Hepatocyte (in vitro differentiated cells): ENCODE measurements around the gene SPINK7. TPM values are rescaled to one million over a fixed set of nuclear protein-coding genes. Genes with fewer than 3 reads are reported as not detected.

Experiments used
- DNase-seq: peaks from one replicate; pipeline ENCODE4 v3.0.0-alpha.2; 2016; ENCODE audit warnings: low spot score
- H2AFZ ChIP-seq: fragments of 200-600 bp; sonication (generic); 2 replicates; pipeline ENCODE4 v1.6.0; 2016; ENCODE audit warnings: antibody characterized with exemption, mild to moderate bottlenecking
- H3K27ac ChIP-seq: fragments of 200-600 bp; sonication (generic); 2 replicates; pipeline ENCODE4 v1.5.1; 2016; ENCODE audit warnings: mild to moderate bottlenecking
- H3K27me3 ChIP-seq: fragments of 200-600 bp; sonication (generic); 2 replicates; pipeline ENCODE4 v1.6.1; 2016
- H3K36me3 ChIP-seq: fragments of 200-600 bp; sonication (generic); replicated peaks from 2 replicates; pipeline ENCODE4 v1.5.1; 2016; ENCODE audit warnings: low read depth; ENCODE audit not compliant: insufficient read depth
- H3K4me1 ChIP-seq: fragments of 200-600 bp; sonication (generic); 2 replicates; pipeline ENCODE4 v1.5.1; 2016; ENCODE audit warnings: mild to moderate bottlenecking, moderate library complexity; ENCODE audit not compliant: insufficient read depth
- H3K4me2 ChIP-seq: fragments of 200-600 bp; sonication (generic); 2 replicates; pipeline ENCODE4 v1.6.0; 2016
- H3K4me3 ChIP-seq: fragments of 200-600 bp; sonication (generic); 2 replicates; pipeline ENCODE4 v1.5.1; 2016; ENCODE audit warnings: mild to moderate bottlenecking
- H3K79me2 ChIP-seq: fragments of 200-600 bp; sonication (generic); 2 replicates; pipeline ENCODE4 v1.6.0; 2017; ENCODE audit warnings: mild to moderate bottlenecking
- H3K9me2 ChIP-seq: fragments of 200-600 bp; sonication (generic); replicated peaks from 2 replicates; pipeline ENCODE4 v1.6.0; 2017; ENCODE audit warnings: mild to moderate bottlenecking; ENCODE audit not compliant: insufficient read depth
- H3K9me3 ChIP-seq: fragments of 200-600 bp; sonication (generic); 2 replicates; pipeline ENCODE4 v1.5.1; 2016; ENCODE audit warnings: low read depth, mild to moderate bottlenecking
- H4K20me1 ChIP-seq: fragments of 200-600 bp; sonication (generic); 2 replicates; pipeline ENCODE4 v1.6.0; 2016; ENCODE audit warnings: mild to moderate bottlenecking; ENCODE audit not compliant: insufficient read depth, poor library complexity, severe bottlenecking
- EZH2 ChIP-seq: fragments of 200-600 bp; sonication (generic); IDR thresholded peaks from 2 replicates; pipeline ENCODE4 v1.6.1; 2016; ENCODE audit warnings: antibody characterized with exemption, mild to moderate bottlenecking, borderline replicate concordance
- EZH2phosphoT487 ChIP-seq: fragments of 200-600 bp; sonication (generic); IDR thresholded peaks from one replicate; pipeline ENCODE4 v1.6.1; 2018; ENCODE audit warnings: antibody characterized with exemption, mild to moderate bottlenecking, low read depth, moderate library complexity; ENCODE audit not compliant: unreplicated experiment, severe bottlenecking
- WGBS: methylation state at CpG from one replicate; pipeline ENCODE4 v1.1.6; 2016; ENCODE audit warnings: low lambda C conversion rate; ENCODE audit errors: missing lambda C conversion rate; 5-methylcytosine and 5-hydroxymethylcytosine counted together
- polyA plus RNA-seq: library from polyadenylated mRNA; unstranded; fragments of >200 nt; fragmentation: Nextera tagmentation; extraction: Ambion mirVana; gene quantifications from 2 replicates; pipeline ENCODE4 v1.2.1, GENCODE V29; 2016
- total RNA-seq: library from RNA; depleted of rRNA; stranded (reverse); fragments of >200 nt; gene quantifications from 2 replicates; pipeline ENCODE4 v1.2.3, GENCODE V29; 2014
- TF ChIP-seq, protein P1 (sequence below): fragments of 200-600 bp; sonication (generic); IDR thresholded peaks from 2 replicates; pipeline ENCODE4 v1.5.1; 2016; ENCODE audit warnings: antibody characterized with exemption, mild to moderate bottlenecking; ENCODE audit not compliant: poor library complexity

The SPINK7 gene
- total and polyA plus RNA-seq, 2 experiments from 2014 or later = not detected

GRCh38 chr5:148353634-148354033 is 41.4 kb downstream of the SPINK7 start:
- Histone ChIP-seq H2AFZ (no peak overlapping the region), H3K4me2 (no peak overlapping the region), H4K20me1 (no peaks in the 10 kb centered on the region), H3K9me2 (no peaks in the 10 kb centered on the region), H3K27me3 (no peaks in the 10 kb centered on the region), H3K79me2 (no peaks in the 10 kb centered on the region), H3K4me3 (no peak overlapping the region), H3K9me3 (no peaks in the 10 kb centered on the region), H3K36me3 (no peaks in the 10 kb centered on the region), H3K4me1 (no peaks in the 10 kb centered on the region), H3K27ac (no peak overlapping the region)
- no peak for DNase-seq
- WGBS = 98% methylated on average over 2 of the region's 2 CpGs
- no peak for TF ChIP-seq EZH2phosphoT487
- TF ChIP-seq, protein P1, sequence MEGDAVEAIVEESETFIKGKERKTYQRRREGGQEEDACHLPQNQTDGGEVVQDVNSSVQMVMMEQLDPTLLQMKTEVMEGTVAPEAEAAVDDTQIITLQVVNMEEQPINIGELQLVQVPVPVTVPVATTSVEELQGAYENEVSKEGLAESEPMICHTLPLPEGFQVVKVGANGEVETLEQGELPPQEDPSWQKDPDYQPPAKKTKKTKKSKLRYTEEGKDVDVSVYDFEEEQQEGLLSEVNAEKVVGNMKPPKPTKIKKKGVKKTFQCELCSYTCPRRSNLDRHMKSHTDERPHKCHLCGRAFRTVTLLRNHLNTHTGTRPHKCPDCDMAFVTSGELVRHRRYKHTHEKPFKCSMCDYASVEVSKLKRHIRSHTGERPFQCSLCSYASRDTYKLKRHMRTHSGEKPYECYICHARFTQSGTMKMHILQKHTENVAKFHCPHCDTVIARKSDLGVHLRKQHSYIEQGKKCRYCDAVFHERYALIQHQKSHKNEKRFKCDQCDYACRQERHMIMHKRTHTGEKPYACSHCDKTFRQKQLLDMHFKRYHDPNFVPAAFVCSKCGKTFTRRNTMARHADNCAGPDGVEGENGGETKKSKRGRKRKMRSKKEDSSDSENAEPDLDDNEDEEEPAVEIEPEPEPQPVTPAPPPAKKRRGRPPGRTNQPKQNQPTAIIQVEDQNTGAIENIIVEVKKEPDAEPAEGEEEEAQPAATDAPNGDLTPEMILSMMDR = peak; percentile 4

GRCh38 chr5:148364343-148364742 is 52.1 kb downstream of the SPINK7 start:
- TF ChIP-seq, protein P1 = no peak
- TF ChIP-seq EZH2phosphoT487 = no peak
- TF ChIP-seq EZH2 = no peak
- Histone ChIP-seq H3K36me3 (no peaks in the 10 kb centered on the region), H3K4me2 (no peak overlapping the region), H3K79me2 (no peaks in the 10 kb centered on the region), H3K9me2 (no peaks in the 10 kb centered on the region), H3K9me3 (no peaks in the 10 kb centered on the region), H4K20me1 (no peaks in the 10 kb centered on the region), H3K27ac (no peak overlapping the region), H2AFZ (no peak overlapping the region), H3K4me1 (no peaks in the 10 kb centered on the region), H3K4me3 (no peak overlapping the region), H3K27me3 (no peaks in the 10 kb centered on the region)
- no peak for DNase-seq

Other genes with a start within 250 kb of the SPINK7 start
- 3.0 TPM in 2 replicates for gene SPINK5, start 248.4 kb upstream of the SPINK7 start, total RNA-seq
- gene SPINK5, start 248.4 kb upstream of the SPINK7 start, polyA plus RNA-seq = 2.6 and 4.4 TPM in 2 replicates
- gene SPINK14, start 143.9 kb upstream of the SPINK7 start, total RNA-seq = not detected in 2 replicates
- not detected in 2 replicates for gene SPINK14, start 143.9 kb upstream of the SPINK7 start, polyA plus RNA-seq
- not detected in 2 replicates for gene SPINK6, start 109.4 kb upstream of the SPINK7 start, total RNA-seq
- gene SPINK6, start 109.4 kb upstream of the SPINK7 start, polyA plus RNA-seq = not detected in 2 replicates
- gene MARCOL, start 73.9 kb upstream of the SPINK7 start, total RNA-seq = not detected in 2 replicates
- gene MARCOL, start 73.9 kb upstream of the SPINK7 start, polyA plus RNA-seq = not detected in 2 replicates
- not detected in 2 replicates for gene SPINK13, start 43.6 kb upstream of the SPINK7 start, total RNA-seq
- 0.79 and 3.1 TPM in 2 replicates for gene SPINK13, start 43.6 kb upstream of the SPINK7 start, polyA plus RNA-seq
- gene SPINK9, start 23.1 kb downstream of the SPINK7 start, total RNA-seq = 0.40 TPM in 1 of 2 replicates, not detected in the other
- not detected in 2 replicates for gene SPINK9, start 23.1 kb downstream of the SPINK7 start, polyA plus RNA-seq
- 35.7 and 48.1 TPM in 2 replicates for gene FBXO38, start 71.5 kb downstream of the SPINK7 start, total RNA-seq
- gene FBXO38, start 71.5 kb downstream of the SPINK7 start, polyA plus RNA-seq = 17.9 and 19.8 TPM in 2 replicates